HG03280 (cell line): ENCODE results near the gene DIAPH3.
"Not testable (repeated sequence)": the region's sequence is repeated elsewhere in the genome, so short reads cannot be mapped to it uniquely, and the experiment has no call there.

Source experiments
- ATAC-seq: cut with Tn5 transposase; IDR thresholded peaks from one replicate; pipeline ENCODE4 v1.9.1; 2021; ENCODE audit warnings: mild to moderate bottlenecking, moderate library complexity; ENCODE audit not compliant: unreplicated experiment

DIAPH3 gene

GRCh38 chr13:60095300-60095699, 68.4 kb downstream of the DIAPH3 start:
- no peak for ATAC-seq

- no peak for ATAC-seq
Observed at GRCh38 chr13:60094385-60095088, 69.2 kb downstream of the DIAPH3 start.

- ATAC-seq: no peak
Observed at GRCh38 chr13:60093425-60094019, 70.2 kb downstream of the DIAPH3 start.

- no peak for ATAC-seq
Observed at GRCh38 chr13:60091573-60091972, 72.2 kb downstream of the DIAPH3 start.

GRCh38 chr13:60090574-60090973, 73.2 kb downstream of the DIAPH3 start:
- no peak for ATAC-seq

GRCh38 chr13:60083780-60084179, 79.9 kb downstream of the DIAPH3 start:
- not testable (repeated sequence) for ATAC-seq

GRCh38 chr13:60080850-60081249, 82.9 kb downstream of the DIAPH3 start:
- ATAC-seq: no peak

GRCh38 chr13:60078226-60078625, 85.5 kb downstream of the DIAPH3 start:
- ATAC-seq: no peak

- no peak for ATAC-seq
Observed at GRCh38 chr13:60075850-60076249, 87.9 kb downstream of the DIAPH3 start.

GRCh38 chr13:60074397-60074796, 89.3 kb downstream of the DIAPH3 start:
- no peak for ATAC-seq

GRCh38 chr13:60066226-60066625, 97.5 kb downstream of the DIAPH3 start:
- ATAC-seq: no peak

GRCh38 chr13:60062502-60062901, 101.2 kb downstream of the DIAPH3 start:
- ATAC-seq: no peak

- no peak for ATAC-seq
Observed at GRCh38 chr13:60061737-60062136, 102.0 kb downstream of the DIAPH3 start.

- ATAC-seq: no peak
Observed at GRCh38 chr13:60051754-60052285, 111.9 kb downstream of the DIAPH3 start.

GRCh38 chr13:60048353-60048752, 115.4 kb downstream of the DIAPH3 start:
- not testable (repeated sequence) for ATAC-seq

GRCh38 chr13:60047918-60048317, 115.8 kb downstream of the DIAPH3 start:
- no peak for ATAC-seq

GRCh38 chr13:60044321-60044720, 119.4 kb downstream of the DIAPH3 start:
- no peak for ATAC-seq

- ATAC-seq: no peak
Observed at GRCh38 chr13:60043262-60043661, 120.5 kb downstream of the DIAPH3 start.

- not testable (repeated sequence) for ATAC-seq
Observed at GRCh38 chr13:60040668-60041067, 123.1 kb downstream of the DIAPH3 start.

- no peak for ATAC-seq
Observed at GRCh38 chr13:60035874-60036273, 127.9 kb downstream of the DIAPH3 start.

GRCh38 chr13:60032851-60033250, 130.9 kb downstream of the DIAPH3 start:
- ATAC-seq: no peak

- ATAC-seq: no peak
Observed at GRCh38 chr13:60028021-60028420, 135.7 kb downstream of the DIAPH3 start.
